Stimulated activated CD8-positive, alpha-beta memory T cell treated with anti-CD3 and anti-CD28 coated beads, Interleukin-12 subunit alpha, Interleukin-12 subunit beta, amount 100 ng/mL, for 1 hour (primary cell): ENCODE measurements around the gene KRT17.
"Not testable (repeated sequence)": the region's sequence is repeated elsewhere in the genome, so short reads cannot be mapped to it uniquely, and the experiment has no call there.

Experiments used
- DNase-seq: peaks from one replicate; pipeline ENCODE4 v3.0.0-alpha.2; 2020; ENCODE audit warnings: low read depth

The KRT17 gene

DNA sequence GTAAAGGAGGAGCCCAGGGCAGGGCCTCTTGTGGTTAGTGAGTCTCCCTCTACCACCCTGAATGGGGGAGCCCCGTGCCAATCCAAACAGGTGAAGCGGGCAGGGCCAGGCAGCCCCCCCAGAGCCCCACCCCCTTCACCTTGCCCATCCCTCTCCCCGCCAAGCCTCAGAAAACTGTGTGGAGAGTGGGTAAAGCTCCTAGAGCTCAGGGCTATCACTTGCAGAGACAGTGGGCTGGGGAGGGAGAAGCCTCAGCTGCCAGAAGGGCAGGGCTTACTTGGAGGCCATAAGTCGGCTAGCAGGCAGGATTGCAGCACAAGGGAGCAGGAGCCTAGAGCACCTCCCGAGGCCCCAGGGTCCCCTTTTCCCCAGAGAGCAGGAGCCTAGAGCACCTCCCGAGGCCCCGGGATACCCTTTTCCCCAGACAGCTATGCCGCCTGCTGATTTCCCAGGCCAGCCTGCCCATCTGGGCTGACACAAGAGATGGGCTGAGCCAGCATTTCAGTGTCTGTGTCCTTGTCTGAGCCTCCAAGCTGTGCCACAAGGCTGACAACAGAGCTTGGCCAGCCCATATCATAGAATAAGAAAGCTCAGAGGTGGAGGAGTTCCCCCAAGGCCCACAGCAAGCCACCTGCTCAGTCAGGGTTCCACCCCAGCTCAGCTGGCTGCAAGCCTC is 30.9 kb downstream of the KRT17 start:
- no peak for DNase-seq

DNA sequence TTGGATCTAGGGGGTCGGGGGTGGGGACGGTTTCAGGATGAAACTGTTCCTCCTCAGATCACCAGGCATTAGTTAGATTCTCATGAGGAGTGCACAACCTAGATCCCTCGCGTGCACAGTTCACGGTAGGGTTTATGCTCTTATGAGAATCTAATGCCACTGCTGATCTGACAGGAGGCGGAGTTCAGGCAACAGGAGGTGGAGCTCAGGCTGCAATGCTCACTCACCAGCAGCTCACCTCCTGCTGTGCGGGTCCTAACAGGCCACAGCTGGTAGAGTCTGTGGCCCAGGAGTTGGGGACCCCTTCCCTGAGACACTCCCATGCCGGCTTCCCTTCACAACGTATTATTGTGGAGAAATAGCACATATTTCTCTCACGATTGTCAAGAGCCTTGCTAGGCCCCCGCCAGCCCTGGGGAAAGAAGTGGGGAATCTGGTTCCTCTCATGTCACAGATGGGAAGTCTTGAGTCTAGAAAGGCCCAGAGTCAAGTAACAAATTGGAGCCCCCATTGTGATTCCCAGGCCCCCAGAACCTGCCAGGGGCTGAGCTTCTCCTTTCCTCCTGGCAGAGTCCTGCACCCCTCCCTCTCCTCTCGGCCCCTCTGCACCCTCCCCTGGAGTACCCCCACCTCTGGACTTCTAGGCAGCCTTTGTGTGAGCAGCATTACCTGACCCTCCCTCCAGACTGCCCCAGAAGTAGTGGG is 31.6 kb downstream of the KRT17 start:
- no peak for DNase-seq

DNA sequence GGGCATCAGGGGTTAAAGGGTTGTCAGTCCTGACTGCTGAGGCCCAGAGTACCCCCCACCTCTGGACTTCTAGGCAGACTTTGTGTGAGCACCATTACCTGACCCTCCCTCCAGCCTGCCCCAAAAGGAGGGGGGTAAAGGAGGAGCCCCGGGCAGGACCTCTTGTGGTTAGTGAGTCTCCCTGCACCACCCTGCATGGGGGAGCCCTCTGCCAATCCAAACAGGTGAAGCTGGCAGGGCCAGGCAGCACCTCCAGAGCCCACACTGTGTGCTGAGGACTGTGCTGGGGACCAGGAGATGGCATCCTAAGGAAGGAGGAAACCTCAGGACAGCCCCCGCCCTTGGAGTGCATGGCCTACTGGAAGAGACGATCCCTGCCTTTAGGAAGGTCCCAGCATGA is 35.1 kb downstream of the KRT17 start:
- no peak for DNase-seq

DNA sequence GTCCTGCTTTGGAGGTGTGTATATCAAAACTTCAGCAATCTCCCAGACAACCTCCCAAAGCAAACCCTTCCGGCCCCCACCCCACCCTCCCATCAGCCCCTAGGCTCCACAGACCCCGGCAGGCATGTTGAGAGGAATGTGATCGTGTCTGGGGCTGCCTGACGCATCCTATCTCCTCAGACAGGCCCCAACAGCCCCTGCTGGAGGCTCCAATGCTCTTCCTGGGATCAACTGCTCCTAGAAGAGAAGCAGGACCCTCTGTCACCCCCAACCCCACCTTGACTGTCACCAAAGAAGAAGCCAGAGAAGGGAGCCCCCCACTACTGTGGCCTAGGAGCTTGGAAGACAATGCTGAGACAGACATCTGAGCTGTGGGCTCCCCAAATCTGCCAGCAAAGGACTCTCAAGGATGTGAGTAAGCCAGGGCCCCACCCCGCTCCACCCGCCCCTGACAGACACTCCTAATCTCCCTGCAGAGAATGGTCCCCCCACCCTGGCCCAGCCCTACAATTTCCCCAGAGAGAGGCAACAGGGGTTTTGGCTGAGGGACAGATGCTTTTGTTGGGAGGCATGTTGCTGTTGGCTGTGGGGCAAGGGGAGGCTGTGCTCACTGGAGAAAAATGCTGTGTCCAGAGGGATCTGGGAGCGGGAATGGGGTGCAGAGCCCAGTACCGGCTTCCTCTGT is 36.1 kb downstream of the KRT17 start:
- no peak for DNase-seq

DNA sequence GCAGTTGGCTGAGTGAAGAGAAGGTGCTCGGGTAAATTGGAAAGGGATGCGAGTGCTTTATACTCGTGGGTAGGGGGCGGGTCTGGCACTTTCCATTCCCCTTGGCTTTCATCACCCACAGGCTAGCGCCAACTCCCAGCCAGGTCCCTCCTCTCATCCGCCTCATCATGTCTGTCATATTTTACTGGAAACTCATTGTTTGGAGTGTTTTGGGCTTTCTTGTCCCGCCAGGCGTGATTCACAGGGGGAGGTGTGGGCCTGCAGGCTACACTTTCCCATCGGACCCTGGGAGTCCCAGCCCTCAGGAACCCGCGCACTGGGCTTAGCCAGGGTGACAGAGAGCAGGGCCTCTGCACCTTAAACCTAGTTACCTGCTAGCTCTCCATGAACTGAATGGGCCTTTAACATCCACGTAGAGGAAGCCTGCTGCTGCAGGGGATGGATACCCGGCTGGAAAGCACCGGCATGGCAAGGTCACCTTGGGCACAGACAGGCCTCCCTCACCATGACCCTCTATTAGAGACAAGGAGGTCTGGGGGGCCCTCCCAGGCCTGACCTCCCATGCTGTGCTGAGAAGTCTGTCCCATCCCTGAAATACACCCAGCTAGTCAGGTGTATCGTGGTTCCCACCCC is 37.4 kb downstream of the KRT17 start, which contains the start of gene KRT14:
Gene KRT14, minus strand, starts transcription at position 33 of the 633 bp plus-strand sequence. CDS start 61 bp downstream, outside the sequence.
- no peak for DNase-seq

DNA sequence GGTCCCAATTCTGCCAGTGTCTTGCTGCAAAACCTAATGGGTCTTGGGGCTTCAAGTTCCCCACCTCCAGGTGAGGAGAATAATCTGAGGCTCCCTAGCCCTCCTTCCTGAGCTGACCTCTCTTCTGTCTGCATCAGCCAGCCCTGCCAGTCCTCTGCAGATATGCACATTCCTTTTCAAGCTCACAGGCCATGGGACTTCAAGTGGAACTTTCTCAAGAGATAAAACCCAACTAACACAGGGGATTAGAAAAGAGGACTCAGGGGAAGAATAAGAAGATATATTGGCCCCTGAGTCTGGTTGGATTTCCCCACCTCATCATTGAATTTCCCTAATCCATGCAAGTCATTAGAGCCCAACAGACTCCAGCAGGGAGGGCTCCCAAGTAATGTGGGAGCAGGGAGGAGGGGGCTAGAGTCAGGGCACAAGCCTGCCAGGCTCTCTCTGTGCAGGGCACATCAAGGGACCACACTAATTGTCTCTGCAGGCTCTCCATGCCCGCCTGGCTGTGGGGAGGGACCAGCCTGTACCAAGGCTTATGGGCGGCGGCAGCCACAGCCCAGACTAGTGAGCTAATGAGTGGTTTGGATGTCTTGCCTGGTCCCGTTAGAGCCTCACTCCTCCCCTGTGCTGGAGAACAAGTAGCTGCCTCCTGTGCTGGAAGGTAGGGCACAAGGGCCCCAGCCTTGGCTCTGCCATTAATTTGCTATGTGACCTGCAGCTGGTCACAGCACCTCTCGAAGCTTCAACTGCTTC is 38.9 kb downstream of the KRT17 start:
- no peak for DNase-seq

DNA sequence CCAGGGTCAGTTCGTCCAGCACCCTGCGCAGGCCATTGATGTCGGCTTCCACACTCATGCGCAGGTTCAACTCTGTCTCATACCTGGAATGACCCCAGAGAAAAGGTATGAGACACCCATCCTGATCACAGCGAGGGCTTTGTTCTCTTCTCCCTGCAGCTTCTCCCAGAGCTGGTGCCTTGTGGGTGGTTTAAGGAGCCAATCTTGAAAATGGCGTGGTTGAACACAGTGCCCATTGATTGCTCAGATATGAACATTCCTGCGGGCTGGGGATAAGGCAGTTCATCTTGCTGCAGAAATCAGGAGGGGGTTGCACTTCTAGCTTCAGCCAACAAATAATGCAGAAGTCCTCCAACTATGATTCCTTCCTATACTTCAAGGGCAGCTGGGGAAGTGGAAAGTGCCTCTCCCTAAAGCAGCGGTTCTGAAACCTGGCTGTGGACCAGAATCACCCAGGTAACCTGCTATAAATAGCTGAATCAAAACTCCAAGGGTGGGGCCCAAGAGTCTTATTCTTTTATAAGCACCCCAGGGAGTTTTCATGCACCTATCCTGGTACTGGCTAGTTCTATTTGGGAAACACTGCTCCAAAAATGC is 39.9 kb downstream of the KRT17 start:
- not testable (repeated sequence) for DNase-seq

DNA sequence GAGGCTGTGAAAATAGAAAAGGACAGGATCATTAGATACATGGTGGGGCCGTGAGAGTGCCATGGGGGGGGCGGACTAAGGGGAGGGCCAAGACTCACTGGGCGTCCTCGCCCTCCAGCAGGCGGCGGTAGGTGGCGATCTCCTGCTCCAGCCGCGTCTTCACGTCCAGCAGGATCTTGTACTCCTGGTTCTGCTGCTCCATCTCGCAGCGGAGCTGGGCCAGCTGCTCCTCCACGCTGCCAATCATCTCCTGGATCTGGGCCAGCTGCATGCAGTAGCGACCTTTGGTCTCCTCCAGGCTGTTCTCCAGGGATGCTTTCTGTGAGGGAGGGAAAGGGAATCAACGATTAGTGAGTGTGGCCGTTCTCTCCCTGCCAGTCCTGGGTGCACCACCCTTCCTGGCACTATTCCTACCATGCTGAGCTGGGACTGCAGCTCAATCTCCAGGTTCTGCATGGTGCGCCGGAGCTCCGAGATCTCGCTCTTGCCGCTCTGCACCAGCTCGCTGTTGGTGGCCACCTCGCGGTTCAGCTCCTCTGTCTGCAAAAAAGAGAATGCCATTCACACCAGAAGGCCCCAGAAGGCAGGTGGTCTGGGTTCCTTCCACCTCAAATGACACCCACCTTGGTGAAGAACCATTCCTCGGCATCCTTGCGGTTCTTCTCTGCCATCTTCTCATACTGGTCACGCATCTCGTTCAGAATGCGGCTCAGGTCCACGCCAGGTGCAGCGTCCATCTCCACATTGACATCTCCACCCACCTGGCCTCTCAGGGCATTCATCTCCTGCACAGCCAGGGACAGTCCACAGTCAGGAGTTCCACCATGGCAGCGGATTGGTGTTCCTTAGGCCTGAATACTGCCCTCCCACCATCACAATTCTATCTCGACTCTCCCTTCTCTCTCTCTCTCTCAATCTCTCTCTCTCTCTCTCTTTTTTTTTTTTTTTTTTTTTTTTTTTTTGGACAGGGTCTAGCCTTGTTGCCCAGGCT is 40.9 kb downstream of the KRT17 start:
- no peak for DNase-seq

DNA sequence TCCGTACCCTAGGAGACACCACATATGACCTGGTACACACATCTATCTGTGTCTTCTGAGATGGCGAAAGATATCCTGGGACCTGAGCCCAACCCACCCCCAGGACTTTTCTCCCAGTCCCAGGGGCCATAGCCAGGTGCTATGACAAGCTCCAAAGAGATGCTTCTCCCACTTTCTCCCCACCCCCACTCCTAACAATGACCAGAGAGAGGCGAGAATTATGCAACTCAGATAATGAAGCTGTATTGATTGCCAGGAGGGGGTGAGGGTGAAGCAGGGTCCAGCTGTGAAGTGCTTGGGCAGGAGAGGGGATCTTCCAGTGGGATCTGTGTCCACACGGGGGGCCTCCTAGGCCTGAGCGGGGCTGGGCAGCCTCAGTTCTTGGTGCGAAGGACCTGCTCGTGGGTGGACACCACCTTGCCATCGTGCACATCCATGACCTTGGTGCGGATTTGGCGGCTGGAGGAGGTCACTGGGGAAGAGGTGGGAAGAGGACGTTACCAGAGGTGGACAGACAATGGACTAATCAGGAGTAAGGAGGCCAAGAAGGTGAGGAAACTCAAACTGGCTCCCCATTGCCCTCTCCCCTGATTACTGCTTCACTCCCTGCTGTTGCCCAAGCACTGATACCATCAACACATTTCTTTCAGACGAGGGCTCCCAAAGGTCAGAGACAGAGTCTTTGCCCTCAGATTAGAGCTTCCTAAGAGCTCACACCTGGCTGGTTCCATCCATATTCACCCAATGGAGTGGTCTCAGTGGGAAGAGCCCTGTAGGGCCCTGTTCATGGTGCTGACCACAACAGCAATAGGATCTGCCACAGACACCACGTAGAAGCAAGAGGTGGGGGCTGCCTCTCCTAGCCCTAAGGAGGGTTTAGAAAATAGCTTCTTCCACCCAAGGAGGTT is 42.1 kb downstream of the KRT17 start:
- not testable (repeated sequence) for DNase-seq

DNA sequence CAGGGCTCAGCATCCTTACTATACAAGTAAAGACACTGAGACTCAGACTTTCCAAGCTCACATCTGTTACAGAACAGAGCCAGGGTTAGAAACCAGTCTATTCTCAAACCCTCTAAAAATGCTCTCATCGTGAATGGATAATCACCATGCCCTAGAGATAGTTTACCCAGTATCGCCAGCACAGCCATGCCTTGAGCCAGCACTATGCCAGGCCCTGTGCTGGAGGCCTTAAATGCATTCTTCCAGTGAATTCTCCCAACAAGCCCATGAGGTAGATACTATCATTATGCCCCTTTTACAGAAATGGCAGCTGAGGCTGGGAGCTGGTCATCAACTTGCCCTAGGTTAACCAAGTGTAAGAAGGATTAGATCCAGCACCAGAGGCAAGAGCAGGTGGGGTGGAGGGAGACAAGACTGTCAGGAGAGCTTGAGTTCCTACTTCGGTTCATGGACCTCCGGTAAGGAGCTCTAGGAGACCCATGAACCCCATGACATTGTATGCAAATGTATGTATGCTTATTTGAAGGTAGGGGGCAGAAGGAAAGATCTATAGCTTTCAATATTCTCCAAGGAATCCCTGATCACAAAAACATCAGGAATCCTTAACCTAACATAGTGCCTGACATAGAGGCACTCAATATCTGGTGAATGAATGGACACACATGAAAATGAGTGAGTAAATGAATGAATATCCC is 42.9 kb downstream of the KRT17 start:
- no peak for DNase-seq

DNA sequence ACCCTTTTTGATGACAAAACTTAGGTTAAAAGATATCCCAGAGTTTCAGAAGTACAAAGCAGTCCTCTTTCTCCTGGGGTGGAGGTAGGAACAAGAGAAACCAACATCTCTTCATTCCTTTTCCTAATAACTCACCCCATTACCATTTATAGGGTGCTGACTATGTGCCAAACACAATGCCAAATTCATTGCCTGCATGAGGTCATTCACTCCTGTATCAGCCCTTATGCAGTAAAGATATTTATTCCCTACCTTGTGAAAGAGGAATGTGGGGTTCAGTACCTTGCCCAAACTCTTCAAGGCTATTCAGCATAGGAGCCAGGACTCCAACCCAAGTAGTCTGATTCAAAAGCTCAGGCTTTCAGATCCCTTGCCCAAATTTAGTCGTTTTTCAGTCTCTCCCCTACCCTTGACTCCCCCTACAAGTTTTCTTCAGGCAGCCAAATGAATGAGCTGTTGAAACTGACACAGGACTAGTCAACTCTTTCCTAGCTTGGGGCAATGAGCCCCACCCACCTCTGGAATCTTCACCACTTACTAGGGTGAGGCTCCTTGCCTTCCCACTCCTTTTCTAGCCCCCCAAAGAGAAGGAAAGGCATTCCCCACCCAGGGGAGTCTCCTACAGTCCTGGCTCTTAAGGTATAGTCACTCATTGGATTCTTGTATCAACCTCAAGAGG is 43.5 kb downstream of the KRT17 start:
- DNase-seq, result no peak

DNA sequence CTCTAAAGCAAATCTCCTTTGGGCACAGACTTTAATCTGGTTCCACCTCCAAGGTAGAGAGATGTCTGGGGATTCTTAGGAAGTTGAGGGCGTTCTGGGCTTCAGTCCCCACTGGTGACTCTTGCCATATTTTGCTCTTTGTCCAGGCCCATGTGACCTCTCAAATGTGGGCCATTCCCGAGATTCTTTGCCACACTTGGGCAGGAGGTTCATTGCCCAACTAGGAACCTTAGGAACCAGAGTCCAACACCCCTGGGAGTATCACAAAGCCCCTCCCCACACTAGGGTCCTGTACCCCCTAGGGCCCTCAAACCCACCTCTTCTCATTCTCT is 44.2 kb downstream of the KRT17 start:
- DNase-seq, result no peak

DNA sequence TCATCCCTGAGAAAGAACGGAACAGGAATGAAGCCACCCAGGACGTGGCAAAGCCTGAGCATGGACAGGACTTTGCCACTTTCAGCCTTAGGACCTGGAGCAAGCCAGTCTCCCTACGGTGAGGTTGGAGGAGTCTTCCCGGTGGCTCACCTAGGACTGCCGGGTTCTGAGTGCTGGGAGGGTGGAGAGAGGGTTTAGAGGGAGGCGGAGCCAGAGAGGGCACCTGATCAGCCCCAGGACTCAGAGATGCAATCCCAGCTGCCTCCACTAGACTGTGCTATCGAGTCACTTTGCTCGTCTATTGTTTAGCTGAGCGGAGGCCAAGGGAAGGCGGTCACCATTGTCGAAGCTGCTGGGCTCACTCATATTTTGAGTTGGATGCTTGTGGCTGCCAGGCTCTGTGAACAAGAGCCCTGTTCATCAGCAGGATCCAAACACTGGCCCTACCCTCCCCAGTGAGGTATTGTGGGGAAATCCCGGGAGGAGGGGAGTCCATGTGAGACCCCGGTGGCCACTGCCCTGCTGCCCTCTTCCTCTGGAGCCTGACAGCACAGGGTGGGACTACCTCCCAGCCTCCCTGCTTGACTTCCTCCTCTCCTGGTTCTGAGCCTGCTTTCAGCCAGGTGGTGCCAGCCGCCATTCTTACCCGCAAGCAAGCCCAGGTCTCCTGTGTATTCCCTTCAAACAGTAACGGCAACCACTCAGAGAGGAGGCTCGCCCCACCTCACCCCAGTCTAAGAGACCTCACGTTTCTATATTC is 44.7 kb downstream of the KRT17 start:
- DNase-seq, result peak; percentile 7

DNA sequence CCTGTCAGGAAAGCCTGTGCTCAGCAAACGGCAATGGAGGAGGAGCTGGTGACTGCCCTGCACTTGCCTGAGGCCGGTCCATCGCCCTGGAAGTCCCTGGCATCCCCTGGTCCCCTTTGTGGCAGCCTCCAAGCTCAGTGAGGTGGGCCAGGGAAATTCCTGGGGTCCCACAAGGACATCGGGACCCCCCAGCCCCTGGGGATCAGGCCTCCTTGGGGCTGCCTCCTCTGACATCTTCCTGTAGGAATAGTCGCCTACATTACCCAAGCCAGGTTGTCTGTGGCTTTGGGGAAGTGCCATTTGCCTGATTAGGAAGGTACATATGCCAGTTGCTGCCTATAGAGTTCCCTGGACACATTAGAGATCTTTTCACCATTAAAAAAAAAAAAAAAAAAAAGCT is 45.4 kb downstream of the KRT17 start:
- no peak for DNase-seq

DNA sequence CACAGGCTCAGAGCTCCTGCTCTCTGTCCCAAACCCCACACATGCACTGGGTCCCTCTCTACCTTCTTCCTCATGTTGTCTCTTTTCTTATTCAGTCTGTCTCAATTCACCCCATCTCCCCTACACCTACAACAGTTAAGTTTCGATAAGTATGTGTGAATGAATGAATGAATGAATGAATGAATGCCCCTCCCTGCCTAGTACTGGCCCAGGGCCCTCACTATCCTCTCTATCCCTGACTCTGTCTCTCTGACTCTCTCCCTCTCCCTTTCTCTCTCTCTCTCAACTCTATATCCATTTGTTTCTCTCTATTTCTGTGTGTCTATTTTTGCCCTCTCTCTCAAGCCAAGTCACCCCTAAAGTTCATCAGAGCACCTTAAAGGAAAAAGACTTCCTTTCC is 45.8 kb downstream of the KRT17 start:
- DNase-seq, result no peak

DNA sequence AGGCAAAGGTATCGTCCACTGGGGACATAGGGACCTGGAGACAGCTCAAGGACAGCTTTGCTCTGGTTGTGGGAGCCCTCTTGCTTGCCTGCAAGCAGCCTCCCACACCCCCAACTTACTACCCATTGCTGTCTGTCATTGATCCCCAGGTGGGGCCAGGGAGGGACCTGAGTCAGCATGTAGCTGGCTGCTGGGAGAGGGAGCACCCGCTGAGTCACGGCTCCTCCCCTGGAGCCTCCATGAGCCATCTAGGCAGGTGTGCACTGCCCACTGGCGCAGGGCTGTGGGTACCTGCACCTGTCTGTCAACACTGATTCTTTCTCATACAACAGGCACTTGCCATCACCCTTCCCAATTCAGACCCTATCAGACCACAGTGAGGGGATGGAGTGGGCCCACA is 47.6 kb downstream of the KRT17 start:
- not testable (repeated sequence) for DNase-seq

DNA sequence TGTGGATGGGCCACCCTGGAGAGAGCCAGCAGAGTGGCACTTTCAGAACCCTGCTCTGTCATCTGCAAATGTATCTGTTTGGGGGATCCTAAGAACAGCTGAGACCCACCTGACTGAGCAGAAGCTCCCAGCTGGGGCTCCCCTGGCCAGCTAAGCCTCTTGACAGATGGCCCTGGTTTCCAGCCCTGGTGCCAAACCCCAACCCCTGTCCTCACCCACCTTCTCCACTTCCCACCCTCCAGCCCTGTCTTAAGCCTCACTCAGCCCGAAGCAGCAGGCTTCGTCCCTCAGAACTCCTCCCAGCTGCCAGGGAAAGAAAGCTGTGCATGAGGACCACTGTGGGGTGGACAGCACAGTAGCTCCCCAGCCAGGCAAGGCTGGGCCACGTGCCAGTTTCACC is 49.0 kb downstream of the KRT17 start:
- no peak for DNase-seq
